ENCODE data around the gene SNX17. TPM values are rescaled to one million over a fixed set of nuclear protein-coding genes. Genes with fewer than 3 reads are reported as not detected.
"Not testable (repeated sequence)": the region's sequence is repeated elsewhere in the genome, so short reads cannot be mapped to it uniquely, and the experiment has no call there.

SNX17 gene, protein sequence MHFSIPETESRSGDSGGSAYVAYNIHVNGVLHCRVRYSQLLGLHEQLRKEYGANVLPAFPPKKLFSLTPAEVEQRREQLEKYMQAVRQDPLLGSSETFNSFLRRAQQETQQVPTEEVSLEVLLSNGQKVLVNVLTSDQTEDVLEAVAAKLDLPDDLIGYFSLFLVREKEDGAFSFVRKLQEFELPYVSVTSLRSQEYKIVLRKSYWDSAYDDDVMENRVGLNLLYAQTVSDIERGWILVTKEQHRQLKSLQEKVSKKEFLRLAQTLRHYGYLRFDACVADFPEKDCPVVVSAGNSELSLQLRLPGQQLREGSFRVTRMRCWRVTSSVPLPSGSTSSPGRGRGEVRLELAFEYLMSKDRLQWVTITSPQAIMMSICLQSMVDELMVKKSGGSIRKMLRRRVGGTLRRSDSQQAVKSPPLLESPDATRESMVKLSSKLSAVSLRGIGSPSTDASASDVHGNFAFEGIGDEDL
- 110 TPM for total RNA-seq
- long read RNA-seq, transcript SNX17-210 (14 exons, 2,400 nt), result minor isoform, 9 of 1,183 reads
- long read RNA-seq, transcript SNX17-201 (15 exons, 2,044 nt), result major isoform, 1,051 of 1,183 reads
- long read RNA-seq, partial matches to known transcripts, result 38 of 1,183 reads
- long read RNA-seq, other reads (novel, unspliced or antisense), result 83 of 1,183 reads

DNA sequence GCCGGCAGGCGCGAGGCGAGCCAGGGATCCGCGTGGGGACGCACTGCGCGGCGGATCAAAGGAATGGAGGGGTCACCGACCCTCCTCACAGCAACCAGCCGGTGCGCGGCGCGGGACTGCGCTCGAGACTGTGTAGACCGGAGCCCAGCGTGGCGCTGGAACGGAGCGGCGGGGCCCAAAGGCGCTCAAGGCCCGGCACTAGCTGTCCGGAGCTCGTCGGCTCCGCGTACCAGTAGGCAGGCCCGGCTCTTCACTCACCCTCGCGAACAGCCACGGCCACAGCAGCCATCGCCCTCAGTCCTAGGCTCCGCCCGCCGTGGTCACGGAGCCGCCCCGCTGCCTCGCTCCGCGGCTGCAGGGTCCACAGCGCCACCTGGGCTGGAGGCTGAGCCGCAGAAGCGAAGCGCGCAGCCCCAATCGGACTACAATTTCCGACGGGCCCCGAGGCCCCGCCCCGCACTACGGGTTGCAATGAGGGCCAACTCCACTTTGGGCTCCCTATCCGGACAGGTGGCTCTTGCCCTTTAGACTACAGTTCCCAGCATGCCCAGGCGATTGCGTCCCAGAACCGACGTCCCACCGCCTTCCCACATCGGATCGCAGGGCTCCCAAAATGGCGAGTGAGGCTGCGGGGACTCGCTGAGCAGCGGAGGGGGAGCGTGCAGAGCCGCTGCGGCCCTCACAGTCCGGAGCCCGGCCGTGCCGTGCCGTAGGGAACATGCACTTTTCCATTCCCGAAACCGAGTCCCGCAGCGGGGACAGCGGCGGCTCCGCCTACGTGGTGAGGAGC, at the start of gene SNX17, which contains the start of gene EIF2B4:
Gene SNX17 (plus strand): TSS at position 591 of the 790 bp plus-strand sequence. CDS start 128 bp downstream, at position 719.
Gene EIF2B4 (minus strand): TSS at position 313 of the 790 bp plus-strand sequence. CDS start 24 bp downstream, at position 289.
- peak; percentile 100 for DNase-seq (ENCODE audit: low spot score)

GRCh38 chr2:27320958-27321543, 49.4 kb upstream of the SNX17 start:
- DNase-seq (ENCODE audit: low spot score), result no peak

DNA sequence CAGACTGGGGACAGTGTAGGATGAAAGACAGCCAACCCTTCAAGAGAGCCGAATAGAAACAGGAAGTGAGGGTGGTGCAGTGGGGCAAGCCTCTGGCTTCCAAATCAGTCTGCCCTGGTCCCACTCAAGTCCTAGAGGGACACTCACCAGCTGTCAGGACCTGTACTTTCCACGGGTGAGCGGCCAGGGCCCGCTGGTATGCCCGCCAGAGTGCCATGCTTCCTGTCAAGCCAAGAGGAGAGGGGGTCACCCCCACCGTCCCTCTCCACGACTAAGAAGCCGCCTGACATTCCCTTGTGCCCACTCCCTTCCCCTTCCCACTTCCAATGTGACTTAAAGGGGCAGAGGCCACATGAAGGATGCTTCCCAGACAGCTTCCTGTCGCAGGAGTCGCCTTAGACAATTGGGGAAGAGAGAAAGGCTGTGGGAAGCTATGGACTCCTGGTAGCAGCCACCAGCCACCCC, 48.1 kb upstream of the SNX17 start:
- no peak for DNase-seq (ENCODE audit: low spot score)

DNA sequence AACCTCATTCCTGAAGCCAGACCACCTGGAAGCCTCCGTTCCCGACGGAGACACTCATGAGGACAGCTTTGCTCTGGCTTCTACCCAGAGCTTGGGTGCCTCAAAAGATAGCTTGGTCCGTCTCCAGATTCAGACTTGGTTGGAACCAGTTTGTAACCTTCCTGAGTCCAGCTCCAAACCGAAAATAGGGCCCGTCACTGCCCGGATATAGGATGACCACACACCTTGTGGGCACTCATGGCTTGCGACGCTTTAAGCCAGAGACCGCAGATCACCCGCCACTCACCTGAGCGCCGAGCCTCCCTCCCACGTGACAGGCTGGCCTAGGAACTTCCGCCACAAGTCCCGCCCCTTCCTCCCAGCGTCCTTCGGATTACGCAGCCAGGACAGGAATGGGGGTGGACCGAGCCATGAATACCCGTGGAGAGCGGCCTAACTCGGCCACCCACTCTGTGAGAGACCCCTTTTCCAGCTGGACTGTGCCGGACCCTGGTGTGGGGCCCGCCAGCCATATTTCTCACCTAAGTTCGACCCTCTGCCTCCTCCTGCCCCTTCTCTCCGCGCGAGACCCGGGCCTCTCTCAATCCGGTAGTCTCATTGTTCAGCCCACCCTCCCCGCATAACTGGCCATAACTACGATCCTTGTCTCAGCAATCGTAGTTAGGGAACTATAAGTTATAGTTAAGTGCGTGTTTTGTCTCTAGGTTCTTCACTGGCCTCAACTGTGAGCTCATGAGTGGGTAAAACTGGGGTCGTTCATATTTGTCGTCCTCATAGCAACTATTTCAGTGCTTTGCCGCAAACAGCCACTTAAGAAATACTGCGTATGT, 47.4 kb upstream of the SNX17 start, which contains the start of gene MPV17:
Gene MPV17 (minus strand): TSS at position 332 of the 830 bp plus-strand sequence. CDS start 580 bp downstream, outside the sequence.
- peak; percentile 95 for DNase-seq (ENCODE audit: low spot score)

GRCh38 chr2:27323596-27324285, 46.7 kb upstream of the SNX17 start:
- no peak for DNase-seq (ENCODE audit: low spot score)

DNA sequence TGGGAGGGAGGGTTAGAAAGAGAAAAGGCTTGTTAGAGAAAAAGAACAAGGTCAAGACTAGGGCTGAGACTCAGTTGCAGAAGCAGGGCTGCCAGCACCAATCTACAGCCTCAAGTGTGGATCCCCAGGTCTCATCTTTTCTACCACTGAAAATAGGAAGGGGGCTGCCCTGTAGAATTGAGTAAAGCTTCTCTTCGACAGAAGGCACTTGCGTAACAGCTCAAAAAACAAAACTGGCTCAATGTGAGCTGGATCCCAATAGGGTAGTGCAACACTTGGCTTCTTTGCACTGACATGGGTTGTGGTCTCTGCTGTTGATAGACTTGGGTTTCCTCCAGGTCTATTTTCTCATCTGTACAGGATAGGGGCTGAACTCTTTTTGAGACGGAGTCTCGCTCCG, 45.7 kb upstream of the SNX17 start:
- DNase-seq (ENCODE audit: low spot score), result no peak

- no peak for DNase-seq (ENCODE audit: low spot score)
These were observed 35.1 kb upstream of the SNX17 start for GRCh38 chr2:27335311-27335710.

DNA sequence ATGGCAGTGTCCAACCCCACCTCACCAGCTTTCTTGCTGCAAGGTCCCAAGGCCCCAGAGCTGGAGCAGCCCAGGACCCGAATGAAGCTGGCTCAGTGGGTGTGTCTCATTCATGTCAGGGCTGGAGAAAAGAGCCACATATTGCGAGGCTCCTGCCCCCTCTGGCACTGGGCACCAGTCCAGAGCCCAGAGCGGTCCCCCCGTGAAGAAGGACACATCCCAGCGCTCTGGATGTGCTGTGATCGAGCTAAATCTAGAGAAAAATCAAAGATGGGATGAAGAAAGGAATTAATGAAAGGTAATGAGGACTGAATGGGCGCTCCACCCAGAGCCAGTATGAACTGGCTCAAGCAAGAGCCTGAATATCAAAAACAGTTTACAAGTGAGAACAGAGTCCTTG, 34.2 kb upstream of the SNX17 start:
- DNase-seq (ENCODE audit: low spot score), result no peak

- no peak for DNase-seq (ENCODE audit: low spot score)
These were observed 22.8 kb upstream of the SNX17 start for GRCh38 chr2:27347641-27348040.

DNA sequence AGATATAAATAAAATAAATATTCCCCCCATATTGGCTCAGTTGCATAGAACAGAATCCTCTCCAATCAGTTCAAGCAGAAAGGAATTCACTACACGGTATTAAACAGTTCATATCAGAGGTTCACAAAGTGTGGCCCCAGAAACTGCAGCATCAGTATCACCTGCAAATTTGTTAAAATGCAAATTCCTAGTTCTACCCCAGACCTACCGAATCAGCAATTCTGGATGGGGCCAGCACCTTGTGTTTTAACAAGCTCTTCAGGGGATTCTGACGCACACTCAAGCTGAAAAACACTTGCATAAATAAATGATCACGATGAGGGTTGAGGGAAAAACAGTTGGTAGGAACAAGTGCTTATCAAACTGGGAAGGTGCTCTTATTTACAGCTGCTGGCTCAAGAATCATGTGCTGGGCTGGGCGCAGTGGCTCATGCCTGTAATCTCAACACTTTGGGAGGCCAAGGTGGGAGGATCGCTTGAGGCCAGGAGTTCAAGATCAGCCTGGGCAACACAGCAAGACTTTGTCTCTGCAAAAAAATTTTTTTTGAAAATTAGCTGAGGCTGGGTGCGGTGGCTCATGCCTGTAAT, 20.2 kb upstream of the SNX17 start:
- DNase-seq (ENCODE audit: low spot score), result no peak

- no peak for DNase-seq (ENCODE audit: low spot score)
These were observed 18.4 kb upstream of the SNX17 start for GRCh38 chr2:27351802-27352598.

DNA sequence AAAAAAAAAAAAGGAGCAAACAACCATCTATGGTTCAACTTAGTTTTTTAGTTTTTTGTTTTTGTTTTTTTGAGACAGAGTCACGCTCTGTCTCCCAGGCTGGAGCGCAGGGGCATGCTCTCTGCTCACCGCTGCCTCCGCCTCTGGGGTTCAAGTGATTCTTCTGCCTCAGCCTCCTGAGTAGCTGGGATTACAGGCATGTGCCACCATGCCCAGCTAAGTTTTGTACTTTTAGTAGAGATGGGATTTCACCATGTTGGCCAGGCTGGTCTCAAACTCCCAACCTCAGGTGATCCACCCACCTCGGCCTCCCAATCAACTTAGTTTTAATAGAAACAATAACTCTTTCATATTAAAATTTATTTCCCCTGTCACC, 17.0 kb upstream of the SNX17 start:
- DNase-seq (ENCODE audit: low spot score), result not testable (repeated sequence)

DNA sequence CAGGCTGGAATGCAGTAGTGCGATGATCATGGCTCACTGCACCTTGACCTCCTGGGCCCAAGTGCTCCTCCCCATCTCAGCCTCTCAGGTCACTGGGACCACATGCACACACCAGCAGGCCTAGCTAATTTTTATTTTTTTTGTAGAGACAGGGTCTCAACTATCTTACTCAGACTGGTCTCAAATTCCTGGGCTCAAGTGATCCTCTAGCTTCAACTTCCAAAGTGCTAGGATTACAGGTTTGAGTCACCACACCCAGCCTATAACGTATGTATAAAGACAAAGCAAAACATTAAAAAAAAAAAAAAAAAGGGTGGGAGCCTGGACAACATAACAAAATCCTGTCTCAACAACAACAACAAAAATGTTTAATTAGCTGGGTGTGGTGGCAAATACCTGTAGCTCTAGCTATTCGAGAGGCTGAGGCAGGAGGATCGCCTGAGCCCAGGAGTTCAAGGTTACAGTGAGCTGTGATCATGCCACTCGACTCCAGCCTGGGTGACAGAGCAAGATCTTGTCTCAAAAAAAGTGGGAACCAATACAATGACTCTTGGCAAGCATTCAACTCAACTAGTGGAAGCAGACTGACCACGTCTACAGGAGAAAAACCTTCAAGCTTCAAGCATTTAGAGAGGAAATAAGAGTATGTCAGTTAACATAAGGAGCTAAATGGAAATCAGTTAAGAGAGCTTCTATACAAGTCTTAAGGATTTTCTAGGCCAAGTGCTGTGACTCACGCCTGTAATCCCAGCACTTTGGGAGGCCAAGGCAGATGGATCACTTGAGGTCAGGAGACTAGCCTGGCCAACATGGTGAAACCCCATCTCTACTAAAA, 16.4 kb upstream of the SNX17 start:
- no peak for DNase-seq (ENCODE audit: low spot score)

GRCh38 chr2:27354597-27354927, 15.9 kb upstream of the SNX17 start:
- DNase-seq (ENCODE audit: low spot score), result no peak

- no peak for DNase-seq (ENCODE audit: low spot score)
These were observed 14.4 kb upstream of the SNX17 start for GRCh38 chr2:27356056-27356381.

DNA sequence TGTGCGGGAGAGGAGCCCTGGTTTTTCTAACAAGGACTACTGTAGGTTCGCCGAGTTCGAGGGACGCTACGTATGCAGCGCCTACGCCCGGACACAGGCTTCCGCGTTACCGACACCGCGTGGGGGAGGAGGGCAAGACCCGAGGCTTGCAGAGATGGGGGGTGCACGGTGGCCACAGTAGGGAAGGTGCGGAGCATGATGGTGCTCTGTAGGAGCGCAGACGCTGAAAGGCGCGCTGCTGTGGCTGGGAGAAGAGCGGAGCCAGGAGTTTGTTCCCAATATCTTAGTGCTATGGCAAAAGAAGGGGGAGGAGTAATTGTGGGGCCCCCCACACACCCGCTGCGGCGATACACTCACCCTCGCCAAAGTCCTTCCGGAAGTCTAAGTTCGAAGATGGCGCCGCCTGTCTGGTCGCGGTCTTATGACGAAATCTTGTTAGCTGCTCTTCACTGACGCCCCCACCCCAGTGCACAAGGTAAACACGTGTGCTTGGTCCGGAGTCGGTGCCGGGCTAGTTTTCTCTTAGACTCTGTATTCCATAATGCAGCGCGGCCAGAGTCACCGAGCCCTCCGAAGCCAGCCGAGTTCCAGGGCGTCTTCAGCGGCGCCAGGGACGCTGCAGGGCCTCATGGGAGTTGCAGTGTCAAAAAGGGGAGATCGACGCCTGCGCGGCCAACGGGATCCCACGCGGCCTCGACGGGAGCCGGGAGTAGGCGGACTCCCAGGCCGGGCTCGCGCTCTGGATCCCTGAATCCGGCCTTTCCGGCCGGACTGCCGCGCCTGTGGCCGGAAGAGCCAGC, 13.8 kb upstream of the SNX17 start, which contains the start of gene GTF3C2:
Gene GTF3C2 (minus strand): TSS at position 383 of the 800 bp plus-strand sequence. CDS start 13,210 bp downstream, outside the sequence.
- DNase-seq (ENCODE audit: low spot score), result peak; percentile 98
